NCI-H2171 (cell line): ENCODE results near the gene RFPL4A.

Experiments
- DNase-seq: peaks from one replicate; lab custom pipeline; 2025; lab: John Stamatoyannopoulos, UW

RFPL4A gene

DNA sequence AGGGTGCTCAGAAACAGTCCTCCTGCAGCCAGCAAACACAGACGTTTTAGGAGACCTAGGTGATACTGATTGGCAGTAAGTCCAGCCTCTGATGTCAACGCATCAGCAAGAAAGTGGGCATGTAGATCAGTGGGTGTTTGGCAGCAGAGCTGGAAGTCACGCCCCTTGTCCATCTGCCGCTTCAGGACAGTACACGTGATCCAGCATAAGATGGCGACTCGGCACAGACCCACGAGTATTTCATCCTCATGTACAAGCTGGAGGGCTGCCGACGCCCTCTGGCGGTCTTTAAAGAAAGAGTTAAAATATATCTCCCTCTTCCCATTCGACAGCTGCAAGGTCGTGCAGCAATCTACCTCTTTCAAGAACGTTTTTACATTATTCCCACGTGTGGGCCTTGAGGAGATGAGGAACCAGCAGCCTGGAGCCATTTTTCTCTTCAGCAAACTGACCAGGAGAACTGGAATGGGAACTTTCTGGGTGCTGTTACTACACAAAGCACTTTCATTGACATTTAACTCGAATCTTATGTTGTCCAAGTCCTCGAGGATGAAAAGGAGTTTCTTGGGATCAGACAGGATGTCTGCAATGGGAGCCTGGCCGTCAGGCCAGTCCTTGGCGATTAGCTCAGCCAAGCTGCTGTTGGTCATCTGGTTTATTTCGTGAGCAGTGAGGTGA is 50.6 kb downstream of the RFPL4A start:
- DNase-seq, result peak; percentile 66

DNA sequence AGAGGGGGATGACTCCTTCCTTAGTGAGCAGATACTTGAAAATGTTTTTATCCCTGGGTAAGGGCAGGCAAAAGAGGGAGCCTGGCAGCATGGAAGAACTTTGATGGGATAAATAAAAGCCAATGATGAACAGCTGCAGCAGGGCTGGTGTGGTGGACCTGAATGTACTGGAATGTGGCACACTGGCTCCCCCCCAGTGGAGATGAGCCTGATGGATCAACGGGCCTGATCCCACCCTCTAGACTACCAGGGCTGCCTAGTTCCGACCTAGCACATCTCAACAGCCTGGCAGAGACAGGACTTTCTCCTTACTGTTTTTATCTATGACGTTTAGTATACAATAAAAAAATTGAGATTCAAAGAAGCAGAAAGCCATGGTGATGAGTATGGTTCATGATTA is 52.4 kb downstream of the RFPL4A start:
- no peak for DNase-seq

DNA sequence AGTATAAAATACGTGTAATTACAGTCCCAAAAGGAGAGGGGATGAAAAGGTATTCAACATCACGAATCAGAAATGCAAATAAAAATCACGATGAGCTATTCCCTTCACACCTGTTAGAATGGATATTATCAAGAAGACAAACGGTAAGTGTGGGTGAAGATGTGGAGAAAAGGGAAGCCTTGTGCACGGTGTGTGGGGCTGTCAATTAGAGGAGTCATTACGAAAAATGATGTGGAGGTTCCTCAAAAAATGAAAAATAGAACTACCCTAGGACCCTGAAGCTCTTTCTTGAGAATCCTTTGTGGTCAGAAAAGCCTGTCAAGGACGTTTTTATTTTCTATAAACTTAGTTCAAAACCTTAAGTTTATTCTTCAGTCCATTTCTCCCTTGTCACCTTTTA is 53.6 kb downstream of the RFPL4A start:
- no peak for DNase-seq
